Sigmoid colon (tissue), 7 donors: ENCODE data around the gene ADAMTS17. TPM values are rescaled to one million over a fixed set of nuclear protein-coding genes. Genes with fewer than 3 reads are reported as not detected.

Source experiments
- DNase-seq: peaks from one replicate; pipeline ENCODE4 v3.0.0-alpha.2; 2019
- H3K27ac ChIP-seq, 4 donors: fragments of 200-600 bp; sonication (generic); one replicate each; pipeline ENCODE4 v1.5.1; 2016 to 2019; ENCODE audit warnings: mild to moderate bottlenecking in 1 of 4
- H3K27me3 ChIP-seq, 3 donors: fragments of 200-600 bp; sonication (generic); one replicate each; pipeline ENCODE4 v1.5.1; 2019; ENCODE audit warnings: mild to moderate bottlenecking in 1 of 3
- H3K36me3 ChIP-seq, 4 donors: fragments of 200-600 bp; sonication (generic); one replicate each; pipeline ENCODE4 v1.5.1; 2016 to 2019
- H3K4me1 ChIP-seq, 4 donors: fragments of 200-600 bp; sonication (generic); one replicate each; pipeline ENCODE4 v1.5.1; 2017 to 2019
- H3K4me3 ChIP-seq, 4 donors: fragments of 200-600 bp; sonication (generic); one replicate each; pipeline ENCODE4 v1.5.1; 2017 to 2019; ENCODE audit warnings: mild to moderate bottlenecking in 2 of 4, moderate library complexity in 1 of 4
- H3K9me3 ChIP-seq, 4 donors: fragments of 200-600 bp in 3 of 4; sonication (generic) in 3 of 4; one replicate each; pipeline versions ENCODE4 v1.5.1 to v1.6.1; 2013 to 2019
- EP300 ChIP-seq, 4 donors: sonication (generic); formaldehyde crosslinking; IDR thresholded peaks; one replicate each; pipeline ENCODE4 v1.6.1; 2017; ENCODE audit warnings: antibody characterized with exemption in 4 of 4
- POLR2A ChIP-seq, 2 donors: fragments of 450-650 bp; IDR thresholded peaks; one replicate each; pipeline ENCODE4 v1.6.1; 2016; ENCODE audit warnings: antibody characterized with exemption in 2 of 2, mild to moderate bottlenecking in 2 of 2, moderate library complexity in 2 of 2
- POLR2AphosphoS5 ChIP-seq, 4 donors: sonication (generic); formaldehyde crosslinking; IDR thresholded peaks; one replicate each; pipeline ENCODE4 v1.6.1; 2017; ENCODE audit warnings: antibody characterized with exemption in 4 of 4
- WGBS, 2 donors: extraction: QIAGEN DNeasy Blood & Tissue Kit; methylation state at CpG; one replicate each; pipeline ENCODE4 v1.1.7; 2013; 5-methylcytosine and 5-hydroxymethylcytosine counted together
- intact Hi-C: fragments of 100-400 bp; cut with DNase I; formaldehyde crosslinking; loops from one replicate; pipeline ENCODE4 v1.15.1; 2023
- polyA plus RNA-seq, 3 donors: library from polyadenylated mRNA; stranded (reverse); fragments of 200-250 nt; gene quantifications; one replicate each; pipeline ENCODE4 v1.2.3, GENCODE V29; 2013
- total RNA-seq, 4 donors: library from RNA; depleted of rRNA; stranded (reverse); fragments of >200 nt; gene quantifications; one replicate each; pipeline ENCODE4 v1.1.0, GENCODE V29; 2016
- TF ChIP-seq, protein P1 (sequence below), 4 experiments: fragments of 450-650 bp in 3 of 4; fragments of 200-600 bp in 1 of 4; IDR thresholded peaks; one replicate each; pipeline ENCODE4 v1.5.1; 2016 to 2019; ENCODE audit warnings: antibody characterized with exemption in 4 of 4, mild to moderate bottlenecking in 3 of 4, moderate library complexity in 2 of 4
- donor health status: healthy with polysubstance abuse.
- donor health status: Bipolar disorder and iron deficiency.
- donor health status: healthy.

The ADAMTS17 gene
- total and polyA plus RNA-seq, 7 donors = 0.46 to 3.6 (median 1.2) TPM

DNA sequence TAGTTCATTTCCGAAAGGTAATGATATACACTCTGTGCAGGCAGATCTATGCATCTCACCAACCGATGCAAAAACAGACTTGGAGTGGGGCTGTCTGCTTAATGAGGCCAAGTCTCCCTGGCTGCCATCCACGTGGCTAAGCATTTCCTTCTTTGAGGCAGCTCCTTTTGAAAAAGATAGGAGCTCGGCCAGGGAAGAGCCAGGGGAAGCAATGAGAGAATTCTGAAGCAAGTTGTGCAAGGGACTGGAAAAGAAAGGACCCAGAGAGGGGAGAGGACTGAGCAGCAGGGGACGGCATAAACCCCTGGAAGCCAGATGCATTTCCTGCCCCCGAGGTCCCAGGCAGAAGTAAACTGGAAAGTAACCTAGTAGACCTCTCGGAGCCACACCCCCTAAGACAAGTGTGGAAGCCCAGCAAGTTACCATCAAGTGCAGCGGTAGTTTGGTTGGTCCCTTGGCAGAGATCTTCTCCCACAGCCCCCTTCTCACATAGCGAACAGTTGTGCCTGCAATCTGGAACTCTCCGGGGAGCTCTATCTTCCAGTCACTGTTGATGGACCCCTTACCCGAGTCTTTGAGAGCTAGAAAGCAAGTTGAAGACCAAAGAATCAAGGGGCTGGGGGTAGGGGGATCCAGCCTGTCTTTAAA, 288.2 kb downstream of the ADAMTS17 start:
- no peak for DNase-seq
- Histone ChIP-seq H3K9me3 (no peaks in the 10 kb centered on the region), H3K36me3 (no peaks in the 10 kb centered on the region), H3K27ac (no peak overlapping the region), H3K27me3 (no peaks in the 10 kb centered on the region), H3K4me1 (no peaks in the 10 kb centered on the region), H3K4me3 (no peak overlapping the region)
- intact Hi-C loops = no loop called here
- TF ChIP-seq POLR2A (IDR thresholded peaks at IDR 0.05) = no peak
- TF ChIP-seq, protein P1, sequence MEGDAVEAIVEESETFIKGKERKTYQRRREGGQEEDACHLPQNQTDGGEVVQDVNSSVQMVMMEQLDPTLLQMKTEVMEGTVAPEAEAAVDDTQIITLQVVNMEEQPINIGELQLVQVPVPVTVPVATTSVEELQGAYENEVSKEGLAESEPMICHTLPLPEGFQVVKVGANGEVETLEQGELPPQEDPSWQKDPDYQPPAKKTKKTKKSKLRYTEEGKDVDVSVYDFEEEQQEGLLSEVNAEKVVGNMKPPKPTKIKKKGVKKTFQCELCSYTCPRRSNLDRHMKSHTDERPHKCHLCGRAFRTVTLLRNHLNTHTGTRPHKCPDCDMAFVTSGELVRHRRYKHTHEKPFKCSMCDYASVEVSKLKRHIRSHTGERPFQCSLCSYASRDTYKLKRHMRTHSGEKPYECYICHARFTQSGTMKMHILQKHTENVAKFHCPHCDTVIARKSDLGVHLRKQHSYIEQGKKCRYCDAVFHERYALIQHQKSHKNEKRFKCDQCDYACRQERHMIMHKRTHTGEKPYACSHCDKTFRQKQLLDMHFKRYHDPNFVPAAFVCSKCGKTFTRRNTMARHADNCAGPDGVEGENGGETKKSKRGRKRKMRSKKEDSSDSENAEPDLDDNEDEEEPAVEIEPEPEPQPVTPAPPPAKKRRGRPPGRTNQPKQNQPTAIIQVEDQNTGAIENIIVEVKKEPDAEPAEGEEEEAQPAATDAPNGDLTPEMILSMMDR (IDR thresholded peaks at IDR 0.05) = no peak
- TF ChIP-seq POLR2AphosphoS5 (IDR thresholded peaks at IDR 0.05) = no peak
- TF ChIP-seq EP300 (IDR thresholded peaks at IDR 0.05) = no peak
- 70 to 77% methylated on average over 11 of the region's 11 CpGs for WGBS, 2 donors

DNA sequence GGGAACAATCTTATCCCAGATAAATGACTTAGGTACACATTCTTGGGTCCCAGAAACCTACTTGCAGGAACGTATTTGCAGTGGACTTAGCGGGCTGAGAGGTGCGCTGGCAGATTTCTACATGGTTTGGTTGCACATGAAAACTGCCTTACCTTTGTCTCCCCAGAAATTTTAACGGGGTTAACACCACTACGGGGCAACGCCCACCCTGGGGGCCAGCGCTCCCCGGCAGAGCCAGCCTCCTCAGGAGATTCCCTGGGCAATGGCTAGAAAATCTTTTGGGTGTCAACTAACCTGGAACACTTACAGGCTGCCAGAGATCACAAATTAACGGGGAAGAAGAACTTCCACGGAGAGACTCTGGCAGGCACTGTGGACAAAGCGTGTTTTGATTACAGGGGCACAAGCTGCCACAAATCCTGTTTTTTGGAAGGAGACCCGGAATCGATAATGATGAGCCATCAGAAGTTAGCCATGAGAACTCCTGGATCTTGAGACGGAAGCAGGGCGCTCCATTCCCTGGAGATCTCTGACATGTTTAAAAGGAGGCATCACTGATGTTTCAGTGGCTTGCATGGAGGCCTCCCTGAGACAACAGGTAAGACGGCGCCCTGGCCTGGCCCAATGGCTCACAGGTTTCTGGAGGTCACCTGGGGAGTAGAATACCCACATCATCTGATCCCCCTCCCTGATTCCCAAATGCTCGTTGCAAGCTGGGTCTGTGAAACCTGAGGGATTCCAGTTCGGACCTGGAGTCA, 288.9 kb downstream of the ADAMTS17 start:
- no peak for DNase-seq
- WGBS, 2 donors = 88 to 89% methylated on average over 19 of the region's 19 CpGs
- Histone ChIP-seq H3K4me1 (no peaks in the 10 kb centered on the region), H3K27me3 (no peaks in the 10 kb centered on the region), H3K4me3 (no peak overlapping the region), H3K36me3 (no peaks in the 10 kb centered on the region), H3K9me3 (no peaks in the 10 kb centered on the region), H3K27ac (no peak overlapping the region)
- TF ChIP-seq, protein P1 (IDR thresholded peaks at IDR 0.05) = no peak
- TF ChIP-seq POLR2AphosphoS5 (IDR thresholded peaks at IDR 0.05) (no peak), EP300 (IDR thresholded peaks at IDR 0.05) (no peak), POLR2A (IDR thresholded peaks at IDR 0.05) (no peak)
- intact Hi-C loops = no loop called here

DNA sequence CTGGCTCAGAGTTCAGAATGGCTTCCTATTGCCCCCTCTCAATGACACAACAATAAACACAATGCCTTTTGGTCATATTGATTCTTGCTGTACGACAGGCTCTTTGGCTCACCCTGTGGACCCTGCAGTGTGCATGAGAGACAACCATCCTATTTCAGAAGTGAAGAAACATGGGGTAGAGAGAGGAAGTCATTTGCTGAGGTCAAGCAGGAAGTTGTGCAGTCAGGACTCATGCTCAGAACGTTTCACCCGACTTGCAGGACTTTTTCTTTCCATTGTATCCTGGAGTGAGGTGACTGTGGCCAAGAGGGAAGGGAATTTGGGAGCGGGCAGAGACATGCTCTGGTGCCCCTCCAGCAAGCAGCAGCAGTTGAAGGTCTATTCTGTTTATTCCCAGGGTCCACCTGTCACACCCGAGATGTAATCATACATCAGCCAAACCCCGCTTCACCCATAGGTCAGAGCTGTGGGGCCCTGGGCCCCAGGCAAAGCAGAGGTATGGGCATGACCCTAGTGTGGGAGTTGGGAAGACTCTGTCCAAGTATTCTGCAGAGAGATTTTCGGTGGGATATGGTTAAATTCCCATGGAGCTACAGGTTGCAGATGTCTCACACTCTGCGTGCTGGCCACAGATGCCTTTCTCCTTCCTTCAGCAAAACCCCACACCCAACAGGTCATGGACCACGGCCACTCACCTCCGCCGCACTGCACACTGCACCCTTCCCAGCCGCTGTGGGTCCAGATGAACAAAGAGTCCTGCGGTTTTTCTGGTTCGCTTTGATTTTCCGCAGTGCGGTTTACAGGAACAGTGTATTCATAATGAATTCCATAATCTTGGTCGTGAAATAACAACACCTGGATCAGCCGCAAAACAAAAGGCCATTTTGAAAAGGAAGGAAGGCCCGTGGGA, 290.6 kb downstream of the ADAMTS17 start:
- Histone ChIP-seq H3K4me3 (no peak overlapping the region), H3K27me3 (no peaks in the 10 kb centered on the region), H3K9me3 (no peaks in the 10 kb centered on the region), H3K4me1 (no peaks in the 10 kb centered on the region), H3K36me3 (no peaks in the 10 kb centered on the region), H3K27ac (no peak overlapping the region)
- DNase-seq = no peak
- intact Hi-C loops = no loop called here
- TF ChIP-seq, protein P1 (IDR thresholded peaks at IDR 0.05) = no peak
- TF ChIP-seq POLR2AphosphoS5 (IDR thresholded peaks at IDR 0.05) (no peak), EP300 (IDR thresholded peaks at IDR 0.05) (no peak)
- WGBS, 2 donors = 84 to 90% methylated on average over 19 of the region's 19 CpGs

DNA sequence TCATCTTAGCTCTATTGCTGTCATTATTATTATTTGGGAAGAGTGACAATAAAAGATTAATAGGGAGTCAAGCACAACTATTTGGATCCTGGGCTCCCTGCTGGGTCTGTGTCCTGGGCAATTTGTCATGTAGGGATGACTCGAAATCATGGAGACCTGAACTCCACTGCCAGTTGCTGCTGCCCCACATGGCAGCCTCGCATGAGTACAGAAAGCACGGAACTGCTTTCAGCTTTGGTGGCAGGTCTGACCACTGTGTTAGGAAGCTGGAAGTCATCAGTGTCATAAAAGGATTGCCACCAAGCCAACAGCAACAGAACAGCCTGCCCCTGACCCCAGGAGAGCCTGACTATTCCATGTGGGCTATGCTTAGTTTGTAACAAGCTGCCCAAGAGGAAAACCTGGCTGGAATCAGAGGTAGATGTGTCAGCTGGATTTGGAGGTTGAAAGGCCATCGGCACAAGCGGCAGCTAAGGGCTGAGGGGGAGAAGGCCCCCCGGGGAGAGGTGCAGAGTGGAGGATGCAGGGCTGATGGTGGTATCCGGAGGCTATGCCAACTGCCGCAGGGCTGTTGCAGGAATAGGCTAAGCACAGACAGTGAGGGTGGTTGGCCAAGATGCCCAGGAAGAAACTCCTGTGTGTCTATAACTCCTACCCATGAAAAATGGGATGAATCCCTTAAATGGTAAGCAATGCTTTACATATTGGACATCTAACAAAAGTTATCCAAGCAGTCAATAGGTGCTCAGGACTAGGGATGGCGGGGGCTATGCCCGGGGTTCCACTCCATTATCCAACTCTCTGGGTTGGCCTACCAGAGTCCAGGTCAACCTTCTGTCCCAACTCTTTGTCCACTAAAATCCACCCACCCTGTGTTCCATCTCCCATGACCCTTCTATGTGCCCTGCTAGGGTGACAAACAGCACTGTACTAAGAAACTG, 291.6 kb downstream of the ADAMTS17 start:
- no peaks in the 10 kb centered on the region for H3K9me3 ChIP-seq
- TF ChIP-seq, protein P1 (IDR thresholded peaks at IDR 0.05) = no peak
- TF ChIP-seq POLR2AphosphoS5 (IDR thresholded peaks at IDR 0.05) (no peak), POLR2A (IDR thresholded peaks at IDR 0.05) (no peak), EP300 (IDR thresholded peaks at IDR 0.05) (no peak)
- H3K4me3 ChIP-seq = no peak overlapping the region
- H3K4me1 ChIP-seq = no peaks in the 10 kb centered on the region
- DNase-seq = no peak
- intact Hi-C loops = no loop called here
- H3K27me3 ChIP-seq = no peaks in the 10 kb centered on the region
- WGBS, 2 donors = 85 to 88% methylated on average over 10 of the region's 10 CpGs
- no peaks in the 10 kb centered on the region for H3K36me3 ChIP-seq
- no peak overlapping the region for H3K27ac ChIP-seq
